GM21367 (cell line): ENCODE measurements around the gene PPP4R3C.
"Not testable (repeated sequence)": the region's sequence is repeated elsewhere in the genome, so short reads cannot be mapped to it uniquely, and the experiment has no call there.

Experiments
- ATAC-seq: cut with Tn5 transposase; IDR thresholded peaks from one replicate; pipeline ENCODE4 v1.9.1; 2021; ENCODE audit not compliant: unreplicated experiment

The PPP4R3C gene

DNA sequence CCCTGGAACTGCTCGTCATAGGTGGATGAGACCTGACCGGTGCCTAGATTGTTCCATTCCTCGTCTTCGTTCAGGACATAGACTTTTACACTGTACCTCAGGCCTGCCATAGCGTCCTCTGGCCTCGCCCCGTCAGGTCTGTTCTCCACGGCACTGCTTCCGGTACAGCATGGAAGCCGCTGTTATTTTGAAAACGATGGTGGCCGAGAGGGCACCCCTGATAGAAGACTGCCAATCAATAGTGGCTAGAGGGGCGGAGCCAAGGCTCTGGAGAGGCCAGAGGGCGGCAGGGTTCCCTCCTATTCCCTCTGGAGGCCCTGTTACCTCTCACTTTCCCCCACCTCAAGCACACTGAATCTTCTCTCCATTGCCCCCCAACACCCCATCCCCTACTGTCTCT lies at the start of gene PPP4R3C:
Gene PPP4R3C, minus strand, starts transcription at position 155 of the 400 bp plus-strand sequence. Its CDS starts 45 bp downstream, at position 110.
- no peak for ATAC-seq

DNA sequence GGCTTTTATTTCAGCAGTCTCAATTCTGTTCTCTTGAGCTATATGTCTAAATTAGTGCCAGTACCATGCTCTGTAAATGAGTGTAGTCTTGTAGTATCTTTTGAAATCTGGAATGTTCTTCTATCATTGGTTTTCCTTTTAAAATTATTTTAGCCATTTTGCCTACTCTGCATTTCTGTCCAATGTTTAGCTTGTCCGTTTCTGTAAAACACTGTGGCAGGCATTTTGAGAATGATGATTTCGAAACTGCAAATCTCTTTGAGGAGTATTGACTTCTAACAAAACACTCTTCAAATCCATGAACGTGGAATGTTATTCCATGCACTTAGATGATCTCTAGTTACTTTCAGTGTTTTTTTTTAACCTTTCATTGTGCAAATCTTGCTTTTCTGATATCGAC lies 28.3 kb upstream of the PPP4R3C start:
- no peak for ATAC-seq

DNA sequence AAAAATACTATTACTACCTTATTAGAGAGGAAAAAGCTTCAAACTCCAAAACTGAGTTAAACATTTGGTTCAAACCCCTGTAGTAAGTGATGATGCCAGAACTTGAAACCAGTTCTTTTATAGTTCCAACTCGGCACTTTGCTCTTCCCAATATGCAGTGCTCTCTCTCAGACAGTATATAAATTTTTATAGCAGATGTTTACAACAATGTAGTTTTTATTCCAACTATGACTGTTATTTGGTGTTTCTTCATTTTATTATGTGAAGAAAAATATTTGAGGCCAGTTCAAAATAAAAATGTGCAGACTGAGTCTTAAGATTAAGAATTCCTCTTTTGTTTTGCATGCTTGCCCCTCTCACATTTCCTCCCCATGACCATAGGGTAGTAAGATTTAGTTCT lies 2.9 kb upstream of the PPP4R3C start:
- no peak for ATAC-seq

DNA sequence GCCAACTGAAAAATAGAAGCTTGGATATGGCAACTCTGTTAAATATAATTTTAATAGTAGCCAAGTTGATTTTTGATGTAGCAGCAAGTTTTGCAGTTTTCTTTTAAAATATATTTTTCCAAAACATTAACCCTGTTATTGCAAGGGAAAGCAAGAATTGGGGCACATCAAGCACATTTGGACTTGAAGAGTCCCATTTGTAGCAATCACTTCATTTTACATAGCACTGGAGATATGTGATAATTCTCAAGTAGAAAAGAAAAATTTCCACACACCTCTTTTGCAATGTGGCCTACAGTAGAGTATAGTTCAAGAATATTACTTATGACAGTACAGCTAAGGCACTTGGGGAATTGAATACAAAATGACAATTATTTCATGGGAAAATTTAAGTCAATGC lies 1.9 kb upstream of the PPP4R3C start:
- no peak for ATAC-seq

DNA sequence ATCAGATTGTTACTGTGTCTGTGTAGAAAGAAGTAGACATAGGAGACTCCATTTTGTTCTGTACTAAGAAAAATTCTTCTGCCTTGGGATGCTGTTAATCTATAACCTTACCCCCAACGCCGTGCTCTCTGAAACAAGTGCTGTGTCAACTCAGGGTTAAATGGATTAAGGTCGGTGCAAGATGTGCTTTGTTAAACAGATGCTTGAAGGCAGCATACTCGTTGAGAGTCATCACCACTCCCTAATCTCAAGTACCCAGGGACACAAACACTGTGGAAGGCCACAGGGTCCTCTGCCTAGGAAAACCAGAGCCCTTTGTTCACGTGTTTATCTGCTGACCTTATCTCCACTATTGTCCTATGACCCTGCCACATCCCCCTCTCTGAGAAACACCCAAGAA lies 4.0 kb downstream of the PPP4R3C start:
- not testable (repeated sequence) for ATAC-seq

DNA sequence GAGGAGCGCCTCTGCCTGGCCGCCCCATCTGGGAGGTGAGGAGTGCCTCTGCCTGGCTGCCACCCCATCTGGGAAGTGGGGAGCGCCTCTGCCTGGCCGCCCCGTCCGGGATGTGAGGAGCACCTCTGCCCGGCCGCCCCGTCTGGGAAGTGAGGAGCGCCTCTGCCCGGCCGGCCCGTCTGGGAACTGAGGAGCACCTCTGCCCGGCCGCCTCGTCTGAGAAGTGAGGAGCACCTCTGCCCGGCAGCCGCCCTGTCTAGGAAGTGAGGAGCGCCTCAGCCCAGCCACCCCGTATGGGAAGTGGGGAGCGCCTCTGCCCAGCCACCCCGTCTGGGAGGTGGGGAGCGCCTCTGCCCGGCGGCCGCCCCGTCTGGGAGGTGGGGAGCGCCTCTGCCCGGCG lies 4.6 kb downstream of the PPP4R3C start:
- ATAC-seq = not testable (repeated sequence)

DNA sequence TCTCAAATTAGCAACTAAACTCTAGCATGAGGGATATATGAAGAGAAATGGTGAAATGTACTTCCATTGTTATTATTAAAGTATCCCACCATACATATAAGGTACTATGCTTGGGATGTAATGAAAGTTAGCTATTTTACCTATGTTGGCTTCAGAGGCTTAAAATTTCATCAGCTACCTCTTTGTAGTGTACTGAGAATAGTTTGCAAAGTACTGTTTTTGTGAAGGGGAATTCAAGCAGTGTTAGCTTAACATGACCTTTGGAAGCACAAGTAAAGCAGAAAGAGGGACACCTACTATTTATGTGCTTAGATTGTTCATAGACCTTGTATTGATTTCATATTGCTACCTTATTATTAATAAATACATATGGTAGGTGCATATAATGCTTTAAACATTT lies 11.8 kb downstream of the PPP4R3C start:
- no peak for ATAC-seq

DNA sequence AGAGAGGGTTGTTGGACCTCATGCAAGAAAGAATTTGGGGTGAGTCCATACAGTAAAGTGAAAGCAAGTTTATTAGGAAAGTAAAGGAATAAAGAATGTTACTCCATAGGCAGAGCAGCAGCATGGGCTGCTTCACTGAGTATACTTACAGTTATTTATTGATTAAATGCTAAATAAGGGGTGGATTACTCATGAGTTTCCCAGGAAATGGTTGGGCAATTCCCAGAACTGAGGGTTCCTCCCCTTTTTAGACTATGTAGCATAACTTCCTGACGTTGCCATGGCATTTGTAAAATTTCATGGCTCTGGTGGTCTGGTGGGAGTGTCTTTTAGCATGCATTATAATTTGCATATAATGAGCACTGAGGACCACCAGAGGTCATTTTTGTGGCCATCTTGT lies 16.7 kb downstream of the PPP4R3C start:
- no peak for ATAC-seq

DNA sequence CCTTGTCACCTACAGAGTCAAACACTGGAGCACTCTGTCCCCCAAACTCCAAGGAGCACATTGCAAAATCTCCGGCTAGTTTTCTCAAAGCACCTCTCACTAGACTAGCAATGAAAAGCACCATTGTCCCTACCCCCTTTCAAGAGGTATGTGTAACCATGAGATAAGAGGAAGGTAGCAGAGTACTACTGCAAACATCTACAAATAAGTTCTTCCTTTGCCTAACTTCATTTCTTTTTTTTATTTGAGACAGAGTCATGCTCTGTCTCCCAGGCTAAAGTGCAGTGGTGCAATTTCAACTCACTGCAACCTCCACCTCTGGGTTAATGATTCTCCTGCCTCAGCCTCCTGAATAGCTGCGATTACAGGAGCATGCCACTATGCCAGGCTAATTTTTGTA lies 17.7 kb downstream of the PPP4R3C start:
- ATAC-seq = no peak

DNA sequence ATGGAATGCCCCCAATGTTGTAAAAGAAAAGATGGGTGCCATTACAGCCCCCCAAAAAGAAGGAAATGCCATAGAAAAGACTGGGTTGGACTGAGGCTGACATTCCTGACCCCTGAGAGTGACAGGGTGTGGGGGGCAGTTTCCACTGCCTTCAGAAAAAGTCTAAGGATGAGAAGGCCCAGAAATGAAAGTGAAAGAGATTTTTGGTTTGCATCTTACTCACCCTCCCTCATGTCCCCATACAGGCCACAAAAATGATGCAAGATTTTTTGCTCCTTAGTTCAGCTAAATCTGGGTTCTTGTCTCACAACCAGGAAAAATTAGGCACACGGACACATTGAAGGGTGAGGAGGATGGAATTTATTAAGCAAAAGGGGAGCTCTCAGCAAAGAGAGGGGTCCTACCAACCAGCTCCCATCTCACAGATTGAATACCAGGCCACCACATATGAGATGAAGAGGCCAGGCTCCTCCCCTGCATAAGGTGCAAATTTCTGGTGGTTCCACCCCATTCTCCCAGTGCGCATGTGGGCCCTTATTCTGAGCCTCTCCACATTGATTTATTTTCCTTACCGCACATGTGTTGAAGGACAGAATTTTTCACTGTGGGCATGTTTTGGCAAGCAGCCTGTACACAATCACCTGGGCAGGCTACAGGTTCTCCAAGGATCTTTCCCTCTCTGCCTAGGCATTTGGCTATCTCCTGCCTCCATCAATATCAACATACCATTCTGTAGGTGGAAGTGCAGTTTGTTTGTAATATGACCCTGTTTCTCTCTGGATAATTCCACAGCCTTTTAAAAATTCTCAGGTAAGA lies 18.8 kb downstream of the PPP4R3C start:
- no peak for ATAC-seq

DNA sequence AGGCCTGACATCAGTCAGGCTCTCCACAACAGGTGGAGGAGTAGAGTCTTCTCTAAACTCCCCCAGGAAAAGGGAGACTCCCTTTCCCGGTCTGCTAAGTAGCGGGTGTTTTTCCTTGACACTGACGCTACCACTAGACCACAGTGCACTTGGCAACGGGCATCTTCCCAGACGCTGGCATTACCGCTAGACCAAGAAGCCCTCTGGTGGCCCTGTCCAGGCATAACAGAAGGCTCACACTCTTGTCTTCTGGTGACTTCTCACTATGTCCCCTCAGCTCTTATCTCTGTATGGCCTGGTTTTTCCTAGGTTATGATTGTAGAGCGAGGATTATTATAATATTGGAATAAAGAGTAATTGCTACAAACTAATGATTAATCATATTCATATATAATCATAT lies 20.7 kb downstream of the PPP4R3C start:
- ATAC-seq = not testable (repeated sequence)

DNA sequence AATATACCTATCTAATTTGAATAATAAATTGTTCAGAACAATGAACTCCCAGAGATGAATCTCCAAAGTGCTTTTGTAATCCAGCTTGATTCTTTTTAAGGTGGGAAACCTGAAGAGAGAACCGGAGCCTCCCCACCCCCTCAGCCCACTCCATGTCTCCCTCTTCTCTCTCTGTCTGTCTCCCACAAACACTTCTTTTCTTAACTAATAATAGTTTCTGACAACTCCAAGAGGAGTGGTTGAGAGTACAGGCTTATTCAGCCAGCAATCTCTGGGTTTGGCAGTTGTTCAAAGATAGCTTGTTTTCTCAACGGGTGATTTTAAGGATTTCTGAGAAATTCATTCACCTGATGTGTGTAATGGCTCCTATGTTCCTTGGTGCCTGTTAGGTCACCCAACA lies 23.4 kb downstream of the PPP4R3C start:
- no peak for ATAC-seq

DNA sequence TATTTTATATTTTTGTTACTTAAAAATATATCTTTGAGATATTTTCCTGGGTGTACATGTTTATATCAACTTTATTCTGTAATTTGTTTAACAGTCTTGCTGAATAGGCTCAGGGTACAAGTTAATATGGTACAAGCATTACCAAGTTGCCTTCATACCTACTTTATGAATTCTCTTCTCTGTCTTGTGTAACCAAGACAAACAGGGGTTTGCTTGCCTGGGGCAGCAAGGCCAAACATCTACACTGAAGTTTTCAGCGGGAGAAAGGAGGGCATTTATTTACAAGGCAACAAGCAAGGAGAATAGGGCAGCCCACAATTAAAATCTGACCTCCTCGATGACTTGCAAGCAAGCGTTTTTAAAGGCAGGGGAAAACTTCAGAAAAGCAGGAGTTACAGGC lies 24.2 kb downstream of the PPP4R3C start:
- ATAC-seq = no peak

DNA sequence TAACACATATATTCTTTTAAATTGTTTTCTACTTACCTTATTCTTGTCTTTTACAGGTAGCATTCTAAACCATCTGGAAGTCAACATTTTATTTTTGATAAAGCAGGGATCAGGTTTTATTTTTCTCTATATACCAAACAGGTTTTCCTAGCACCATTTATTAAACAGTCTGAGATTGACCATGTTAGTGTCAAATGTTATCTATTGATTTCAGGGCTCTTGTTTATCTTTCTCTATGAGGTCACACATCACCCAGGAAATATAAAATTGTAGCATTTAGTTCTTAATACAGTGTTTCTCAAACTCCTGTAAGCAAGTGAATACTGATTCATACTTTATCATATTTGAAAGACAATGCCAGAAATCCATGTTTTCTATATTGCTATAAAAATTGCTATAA lies 28.1 kb downstream of the PPP4R3C start:
- ATAC-seq = no peak
